ENCODE data around the gene GCN1. TPM values are rescaled to one million over a fixed set of nuclear protein-coding genes. Genes with fewer than 3 reads are reported as not detected.

GCN1 gene
- total and polyA plus RNA-seq, 2 donors (not counting 3 experiments of a cell fraction or from before 2014, with no cell fraction given): 30.1 to 101 TPM

GRCh38 chr12:120125029-120125428 is 69.5 kb downstream of the GCN1 start:
- Histone ChIP-seq H3K4me2 (ENCODE audit: insufficient read depth, low read length) (no peak overlapping the region), H3K4me1 (ENCODE audit: control insufficient read depth, extremely low read depth, insufficient read depth, low read length) (peaks cover 23% of the 10 kb centered on the region), H3K9me3 (replicated peaks; ENCODE audit: control insufficient read depth, insufficient read depth, low read length) (no peaks in the 10 kb centered on the region), H3K27me3 (ENCODE audit: control insufficient read depth in 2 of 2, insufficient read depth in 2 of 2, low read length in 2 of 2) (no peaks in the 10 kb centered on the region), H3K4me3 (replicated peaks in 1 of 3; ENCODE audit: insufficient read depth in 1 of 3, low read depth in 1 of 3, low read length in 3 of 3) (no peak overlapping the region), H3K27ac (ENCODE audit: insufficient read depth, low read depth, low read length) (no peak overlapping the region), H3K79me2 (ENCODE audit: control insufficient read depth, insufficient read depth, low read length) (no peaks in the 10 kb centered on the region), H4K20me1 (replicated peaks; ENCODE audit: control insufficient read depth, extremely low read depth, insufficient read depth, low read length) (no peaks in the 10 kb centered on the region), H3K9me1 (replicated peaks; ENCODE audit: control insufficient read depth, extremely low read depth, insufficient read depth, low read length) (no peaks in the 10 kb centered on the region), H3K9ac (replicated peaks; ENCODE audit: extremely low read depth, insufficient read depth, low read length) (no peak overlapping the region), H3K36me3 (ENCODE audit: control insufficient read depth in 2 of 2, extremely low read depth in 1 of 2, insufficient read depth in 2 of 2, low read length in 2 of 2) (peaks cover 10 to 14% of the 10 kb centered on the region in 2 experiments), H2AFZ (ENCODE audit: low read depth, low read length) (no peak overlapping the region)
- dilution Hi-C loops (cut with MboI; ENCODE audit: extremely low pct_ligation_motif_present, low sequenced_read_pairs): no loop called here
- DNase-seq (ENCODE audit: low read depth, low spot score): no peak
- CTCF ChIA-PET: interaction anchor here (1.8 kb wide), 1 partner anchor 38 kb away, joined by 6 read pairs; no protein-coding TSS in a partner anchor
- POLR2A ChIA-PET: no interaction called here
- no TSS peak for BruUV-seq (replicated peaks)
- no peak for TF ChIP-seq JUN (IDR thresholded peaks at IDR 0.05; ENCODE audit: borderline replicate concordance, insufficient read depth, insufficient read length, low read depth)
- TF ChIP-seq POLR2AphosphoS5 (IDR thresholded peaks at IDR 0.05; ENCODE audit: insufficient read depth, low read depth, low read length): no peak
- no peak for TF ChIP-seq MAX (IDR thresholded peaks at IDR 0.05; ENCODE audit: insufficient read depth, insufficient read length)
- TF ChIP-seq GATA2 (IDR thresholded peaks at IDR 0.05; ENCODE audit: insufficient read depth, insufficient read length, low read depth, low read length): no peak
- TF ChIP-seq POLR2A (IDR thresholded peaks at IDR 0.05; ENCODE audit: low read depth, low read length): no peak
- TF ChIP-seq EZH2 (IDR thresholded peaks at IDR 0.05; ENCODE audit: borderline replicate concordance, low read depth, low read length, severe bottlenecking): no peak
- no peak for TF ChIP-seq MYC (IDR thresholded peaks at IDR 0.05; ENCODE audit: low read depth, low read length)
- no peak for TF ChIP-seq FOS (IDR thresholded peaks at IDR 0.05; ENCODE audit: borderline replicate concordance, insufficient read depth, low read length)
- TF ChIP-seq CTCF (IDR thresholded peaks at IDR 0.05; ENCODE audit: extremely low read depth in 1 of 2, insufficient read depth in 1 of 2, low read depth in 1 of 2, low read length in 2 of 2): no peak
- intact Hi-C loops (cut with micrococcal nuclease): no loop called here
- FAIRE-seq: no peak

Measured in endothelial cell of umbilical vein (primary cell).